HG02678 (cell line): ENCODE measurements around the gene NRIP3.
"Not testable (repeated sequence)": the region's sequence is repeated elsewhere in the genome, so short reads cannot be mapped to it uniquely, and the experiment has no call there.

Experiments
- ATAC-seq: cut with Tn5 transposase; IDR thresholded peaks from one replicate; pipeline ENCODE4 v1.9.1; 2021; ENCODE audit warnings: mild to moderate bottlenecking, moderate library complexity; ENCODE audit not compliant: unreplicated experiment

NRIP3 gene

DNA sequence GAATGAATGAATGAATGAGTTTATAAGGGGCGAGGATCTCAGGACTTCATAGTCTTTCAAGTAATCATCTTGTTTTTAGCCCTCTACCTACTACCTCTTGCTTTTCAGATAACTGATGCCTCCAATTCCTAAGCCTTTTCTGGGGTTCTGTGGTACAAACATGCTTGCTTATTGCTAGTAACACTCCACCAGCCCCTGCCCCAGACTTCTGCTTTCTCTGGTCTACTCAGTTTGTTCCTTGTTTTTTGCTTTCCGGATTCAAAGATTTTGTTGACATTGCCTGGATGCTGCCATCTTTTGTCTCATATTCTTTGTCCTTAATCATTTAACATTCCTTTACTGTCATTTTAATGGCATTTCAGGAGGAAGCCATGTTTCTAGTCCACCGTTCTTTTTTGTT is 30.7 kb downstream of the NRIP3 start:
- no peak for ATAC-seq

DNA sequence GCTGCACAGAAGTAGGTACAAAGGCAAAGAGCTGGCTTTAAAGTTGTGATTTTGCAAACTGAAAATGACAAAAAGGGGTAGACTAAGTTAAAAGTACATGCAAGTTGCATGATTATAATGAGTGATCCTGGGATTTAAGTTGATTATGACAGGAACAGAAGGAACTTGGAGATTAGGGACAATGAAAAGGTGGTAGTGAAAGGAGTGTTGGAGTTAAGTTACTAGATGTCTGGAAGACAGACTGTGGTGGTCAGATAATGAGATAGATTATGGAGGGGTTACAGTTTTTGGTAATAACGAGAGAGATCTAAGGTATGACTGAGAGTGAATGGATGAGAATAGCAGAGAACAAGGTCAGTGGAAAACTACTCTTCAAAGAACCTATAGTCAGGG is 31.9 kb downstream of the NRIP3 start:
- ATAC-seq, result no peak

DNA sequence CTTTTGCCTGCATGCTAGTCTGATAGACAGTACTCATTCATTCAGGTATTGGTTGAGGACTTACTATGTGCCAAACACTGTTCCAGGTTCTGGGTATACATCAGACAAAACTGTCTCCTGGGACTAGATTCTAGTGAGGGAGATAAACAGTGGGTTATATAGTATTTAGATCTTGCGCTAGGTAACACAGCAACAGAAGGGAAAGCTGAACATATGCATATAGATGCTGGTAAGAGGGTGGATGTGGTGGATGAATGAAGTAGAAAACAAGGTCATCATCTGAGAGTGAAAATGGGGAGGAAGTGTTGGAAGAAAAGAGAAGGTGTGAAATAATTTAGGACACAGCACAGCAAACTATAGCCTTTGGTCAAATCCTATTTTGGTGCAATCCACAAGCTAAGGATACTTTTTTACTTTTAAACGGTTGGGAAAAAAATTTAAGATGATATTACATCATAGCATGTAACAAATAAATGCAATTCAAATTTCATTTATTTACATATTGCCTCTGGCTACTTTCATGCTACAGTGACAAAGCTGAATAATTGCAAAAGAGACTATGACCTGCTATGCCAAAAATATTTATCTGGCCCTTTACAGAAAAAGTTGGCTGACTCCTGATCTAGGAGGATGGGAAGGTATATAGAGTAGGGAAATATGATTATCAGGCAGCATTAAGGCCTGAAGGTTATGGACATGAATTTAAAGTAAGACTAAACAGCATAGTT is 32.4 kb downstream of the NRIP3 start:
- no peak for ATAC-seq

DNA sequence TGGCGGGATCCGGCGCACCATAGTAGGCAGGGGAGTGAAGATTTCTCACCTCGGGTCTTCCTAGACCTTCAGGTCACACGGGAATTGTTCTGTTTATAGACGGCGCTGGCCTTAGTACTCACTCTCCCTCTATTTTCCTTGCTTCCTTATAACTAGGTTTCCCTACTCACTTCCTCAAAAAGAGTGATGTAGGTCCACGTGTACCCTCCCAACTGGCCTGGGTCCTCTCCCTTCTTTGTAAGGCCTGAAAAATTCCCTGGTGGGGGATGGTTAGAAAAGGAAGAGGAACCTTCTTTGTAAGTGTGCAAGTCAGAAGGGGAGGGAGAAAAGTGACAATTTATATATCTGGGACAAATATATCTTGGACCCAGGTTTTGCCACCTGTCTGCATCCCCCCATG is 36.6 kb downstream of the NRIP3 start:
- ATAC-seq, result no peak

DNA sequence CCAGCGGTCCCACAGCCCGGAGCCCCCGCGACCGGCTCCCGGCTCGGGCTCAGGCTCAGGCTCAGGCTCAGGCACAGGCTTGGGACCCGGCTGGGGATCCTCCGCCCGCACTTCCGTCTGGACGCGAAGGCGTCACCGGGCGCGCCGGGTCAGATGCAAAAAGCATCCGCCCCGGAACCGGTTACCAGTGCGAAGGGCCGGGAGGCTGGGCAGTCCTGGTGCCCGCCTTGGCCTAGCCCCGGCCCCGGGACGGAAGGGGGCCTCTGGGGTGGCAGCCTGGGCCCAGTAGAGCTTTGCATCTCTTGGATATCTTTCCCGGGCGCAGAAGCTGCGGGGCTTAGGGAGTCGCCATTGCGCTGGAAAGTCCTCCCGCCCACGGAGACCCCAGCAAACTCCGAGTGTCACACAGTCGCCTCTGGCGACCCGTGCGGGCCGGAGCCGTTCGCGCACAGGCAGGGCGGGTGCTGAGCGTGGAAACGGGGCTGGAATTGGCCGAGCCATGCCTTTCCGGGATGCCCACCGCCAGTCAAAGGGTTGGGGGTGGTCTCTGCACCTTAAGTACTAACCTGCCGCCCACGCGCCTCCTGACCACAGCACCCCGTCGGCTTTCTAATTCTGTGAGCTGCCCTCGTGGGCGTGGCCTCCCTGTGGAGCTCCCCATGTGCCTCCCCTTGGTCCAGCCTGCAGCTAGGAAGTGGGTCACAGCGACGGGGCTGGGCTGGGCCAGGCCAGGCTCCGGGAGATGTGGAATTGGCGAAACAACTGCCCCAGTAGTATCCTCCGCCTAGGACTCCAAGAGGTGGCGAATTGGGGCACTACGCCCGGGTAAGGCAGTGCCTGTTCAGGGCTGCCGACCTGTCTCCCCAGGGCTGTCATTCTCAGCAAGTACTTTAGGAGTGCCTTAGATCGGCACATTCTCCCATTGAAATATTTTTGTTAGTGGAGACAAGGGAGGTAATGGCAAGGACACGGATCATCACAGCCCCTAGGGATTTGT is 39.2 kb downstream of the NRIP3 start, which contains the start of gene TMEM9B:
Gene TMEM9B, minus strand, starts transcription at position 119 of the 997 bp plus-strand sequence. CDS start 129 bp downstream, outside the sequence.
- ATAC-seq, result peak; percentile 82

DNA sequence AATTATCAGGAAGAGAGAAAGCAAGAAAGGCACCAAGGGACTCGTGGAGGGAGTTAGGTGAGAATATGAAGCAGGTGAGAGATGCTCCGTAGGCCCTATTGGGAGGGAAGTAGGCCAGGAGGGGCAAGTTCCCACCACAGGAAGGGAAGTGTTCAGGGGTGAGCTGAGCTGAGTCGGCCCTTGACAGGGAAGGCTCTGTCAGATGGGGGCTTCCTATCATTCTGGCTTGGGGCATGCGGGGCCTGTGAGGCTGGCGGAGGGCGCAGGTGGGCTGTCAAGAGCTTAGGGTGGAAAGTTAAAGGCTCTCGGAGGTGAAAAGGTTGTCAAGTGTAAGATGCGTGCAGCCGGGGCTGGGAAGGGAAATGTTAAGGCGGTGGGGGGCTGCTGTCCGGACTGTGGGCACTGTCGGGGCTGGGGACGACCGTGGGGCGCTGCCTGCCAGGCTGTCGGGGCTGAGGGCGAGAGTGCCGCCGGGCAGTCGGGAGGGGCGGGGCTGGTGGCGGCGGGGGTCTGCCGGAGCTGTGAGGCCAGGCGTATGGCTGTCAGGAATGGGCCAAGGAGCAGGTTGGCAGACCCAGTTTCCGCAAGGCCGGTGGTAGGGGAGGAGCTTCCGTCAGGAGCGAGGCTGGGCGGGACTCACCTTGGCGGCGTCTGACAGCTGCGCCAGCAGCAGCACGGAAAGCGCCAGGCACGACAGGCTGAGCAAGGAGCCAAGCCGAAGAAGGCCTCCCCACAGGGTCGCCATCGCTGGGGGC is 40.1 kb downstream of the NRIP3 start:
- peak; percentile 61 for ATAC-seq

DNA sequence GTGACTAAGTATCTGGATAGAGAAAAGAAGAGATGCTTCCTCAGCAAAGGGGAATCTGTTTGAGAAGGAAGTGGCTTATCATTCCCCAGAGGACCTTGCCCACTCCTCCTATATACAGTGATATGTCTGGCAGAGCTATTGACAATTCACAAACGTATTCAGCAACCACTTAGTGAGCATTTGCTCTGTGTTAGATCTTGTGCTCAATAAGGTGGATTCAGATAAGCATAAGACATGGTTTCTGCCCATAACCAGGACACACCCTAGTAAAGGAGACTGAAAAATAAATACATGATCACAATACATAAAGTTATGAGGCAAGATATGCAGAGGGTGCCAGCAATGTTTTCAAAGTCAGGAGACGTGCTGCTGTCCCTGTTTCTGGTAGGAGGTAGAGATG is 41.0 kb downstream of the NRIP3 start:
- no peak for ATAC-seq

DNA sequence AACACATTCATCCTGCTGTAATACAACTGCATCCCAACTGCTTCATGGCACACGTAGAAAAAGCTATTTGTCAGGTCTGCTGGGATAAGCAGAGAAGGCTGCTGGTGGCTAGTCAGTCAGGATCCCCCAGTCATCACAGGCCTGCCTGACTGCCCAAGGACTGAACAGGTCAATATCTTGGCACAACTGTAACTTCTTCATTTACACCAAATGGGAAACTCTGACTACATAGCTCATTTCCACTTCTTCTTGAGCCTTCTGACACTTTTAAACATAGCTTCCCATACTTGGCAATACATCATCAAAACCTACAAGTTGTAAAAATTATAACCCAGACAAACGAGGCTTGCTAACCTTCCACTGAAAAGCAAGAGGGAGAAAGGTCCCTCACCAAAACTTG is 42.4 kb downstream of the NRIP3 start:
- no peak for ATAC-seq

DNA sequence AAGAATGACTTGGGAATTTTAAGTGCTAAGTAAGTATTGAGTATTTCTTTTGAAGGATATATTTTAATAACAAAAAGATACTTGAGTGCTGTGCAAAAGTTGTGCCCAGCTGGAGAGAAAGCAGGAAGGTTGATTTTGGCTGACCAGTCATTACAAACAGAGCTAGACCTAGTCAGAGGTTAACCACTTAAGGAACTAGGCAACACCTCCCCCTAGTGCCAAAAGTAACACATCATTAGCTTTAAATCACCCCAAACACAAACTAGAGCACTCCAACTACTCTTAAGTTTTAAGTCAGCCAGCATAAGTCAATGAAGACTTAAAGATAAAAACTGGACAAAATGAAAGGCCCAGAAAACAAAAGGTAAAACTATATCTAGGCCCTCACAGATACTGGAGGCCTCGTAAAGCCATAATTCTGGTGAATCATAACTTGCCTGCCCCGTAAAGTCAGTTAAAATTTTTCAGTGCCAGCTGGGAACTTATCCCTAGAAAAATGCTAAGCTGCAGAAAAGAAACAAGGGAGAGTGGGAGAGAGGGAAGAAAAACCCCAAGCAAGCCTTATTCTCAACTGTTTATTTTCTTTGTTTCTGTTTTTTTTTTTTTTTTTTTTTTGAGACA is 44.1 kb downstream of the NRIP3 start:
- peak; percentile 43 for ATAC-seq

DNA sequence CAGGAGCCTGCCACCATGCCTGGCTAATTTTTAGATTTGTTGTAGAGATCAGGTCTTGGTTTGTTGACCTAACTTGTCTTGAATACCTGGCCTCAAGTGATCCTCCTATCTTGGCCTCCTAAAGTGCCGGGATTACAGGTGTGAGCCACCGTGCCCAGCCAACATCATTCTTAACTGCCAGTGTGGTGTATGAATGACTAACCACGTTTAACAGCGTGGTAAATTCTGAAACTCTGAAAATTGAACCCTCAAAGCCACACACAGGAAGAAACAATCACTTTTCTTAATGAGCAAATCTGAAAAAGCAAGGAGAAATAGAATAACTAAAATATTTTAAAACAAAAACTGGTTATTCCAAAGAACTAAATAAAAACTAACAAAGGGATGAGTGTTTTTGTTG is 46.9 kb downstream of the NRIP3 start:
- ATAC-seq, result no peak

DNA sequence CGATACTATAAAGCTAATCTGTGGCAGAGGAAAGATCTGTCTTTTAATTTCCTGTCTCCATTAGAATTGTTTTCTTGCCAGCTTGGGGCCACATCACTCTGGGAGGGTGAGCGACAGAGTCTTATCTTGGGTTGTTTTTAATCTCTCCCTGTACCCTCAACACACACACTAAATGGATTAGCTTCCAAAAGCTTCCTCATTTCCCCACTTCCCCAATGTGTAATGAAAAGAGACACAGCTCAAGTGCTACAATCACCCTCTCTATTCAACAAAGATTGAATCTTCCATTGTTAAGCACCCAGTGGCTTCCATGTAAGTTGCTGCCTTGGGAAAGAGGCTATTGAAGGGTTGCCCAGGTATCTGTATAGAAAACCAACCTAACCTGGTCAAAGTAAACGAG is 54.9 kb downstream of the NRIP3 start:
- no peak for ATAC-seq

DNA sequence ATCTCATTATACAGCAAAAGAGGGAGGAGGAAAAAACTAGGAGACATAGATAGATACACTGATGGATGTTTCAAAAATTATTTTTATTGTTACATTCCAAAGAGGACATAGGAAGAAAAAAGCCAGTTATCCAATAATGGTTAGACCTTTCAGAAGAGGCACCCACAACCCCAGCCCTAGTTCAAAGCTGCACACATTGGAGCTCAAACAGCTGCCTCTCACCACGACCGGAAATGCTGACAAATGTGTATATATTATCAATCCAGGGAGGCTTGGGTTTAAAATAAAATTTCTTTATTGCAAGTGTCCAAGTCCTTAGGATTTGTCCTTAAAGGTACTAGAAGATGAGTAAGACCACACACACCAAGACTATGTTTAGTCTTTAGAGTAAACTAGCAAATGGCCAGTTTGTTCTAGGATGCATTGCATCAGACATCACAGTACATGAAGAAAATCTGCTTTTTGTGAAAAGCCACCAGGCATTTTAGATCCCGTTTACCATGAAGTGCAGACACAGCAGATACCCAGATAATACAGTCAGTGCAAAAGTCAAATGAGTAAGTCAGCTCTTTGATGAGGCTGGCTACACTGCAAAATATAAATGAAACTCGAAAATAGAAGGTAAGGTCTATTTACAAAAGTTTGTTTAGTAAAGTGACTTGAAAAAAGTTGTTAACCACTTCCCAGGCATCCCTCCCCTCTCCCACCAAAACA is 56.4 kb downstream of the NRIP3 start:
- ATAC-seq, result no peak

DNA sequence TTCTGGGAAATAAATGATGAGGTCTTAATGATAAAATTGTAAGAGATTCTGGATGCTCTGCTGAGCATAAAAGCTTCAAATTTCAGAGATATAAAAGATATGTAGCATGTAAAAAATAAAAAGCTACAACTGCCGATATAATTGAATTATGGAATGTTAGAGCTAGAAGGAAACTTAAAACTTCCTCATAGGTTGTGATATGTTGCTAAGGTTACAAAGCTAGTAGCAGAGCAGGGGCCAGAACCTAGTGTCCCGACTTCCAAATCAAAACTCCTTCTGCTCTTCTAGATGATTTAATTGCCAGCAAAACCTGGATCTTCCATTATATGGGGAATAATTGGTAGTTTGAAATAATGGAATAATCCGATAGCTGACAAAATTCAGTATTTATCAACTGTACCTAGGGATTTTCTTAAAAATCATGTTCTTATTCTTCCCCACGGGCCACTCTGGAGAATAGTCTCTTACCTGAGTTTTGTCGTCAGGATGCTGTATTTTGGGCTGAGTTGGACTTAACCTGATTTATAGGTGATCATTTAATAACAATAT is 61.2 kb downstream of the NRIP3 start, which contains the start of gene ASCL3:
Gene ASCL3, minus strand, starts transcription at position 499 of the 549 bp plus-strand sequence. CDS start 4,855 bp downstream, outside the sequence.
- ATAC-seq, result no peak

DNA sequence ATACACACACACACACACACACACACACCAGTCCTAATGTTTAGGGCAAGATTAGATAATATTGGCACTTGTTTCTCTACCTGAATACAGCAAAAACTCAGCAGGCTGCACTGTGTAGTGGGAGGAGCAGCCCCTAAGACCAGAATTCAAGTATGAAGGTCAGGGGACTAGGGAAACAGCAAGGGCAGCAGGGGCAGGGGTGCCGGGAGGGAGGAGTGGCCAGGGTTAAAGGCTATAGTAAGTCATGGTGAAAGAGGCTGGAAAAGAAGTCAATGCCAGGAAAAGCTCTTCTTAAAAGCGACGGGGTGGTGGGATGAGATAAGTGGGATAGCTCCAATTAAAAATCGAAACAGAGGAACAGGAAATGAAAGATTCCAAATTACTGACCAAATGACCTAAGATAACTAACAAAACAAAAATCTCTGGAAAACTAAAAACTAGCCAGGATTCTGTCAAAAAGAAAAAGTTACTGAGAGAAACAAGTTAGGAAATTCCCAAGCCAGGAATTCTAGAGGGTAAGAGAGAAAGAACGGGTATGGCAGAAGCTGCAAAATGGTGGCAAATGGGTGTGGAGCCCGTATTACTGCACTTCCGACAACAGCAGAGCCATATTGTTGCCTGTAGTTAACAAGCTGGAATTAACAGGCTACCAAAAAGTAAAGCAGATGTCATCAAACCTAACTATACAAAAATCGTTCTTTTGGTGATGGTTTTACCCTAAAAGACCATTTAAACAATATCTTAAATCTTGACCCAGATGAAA is 62.3 kb downstream of the NRIP3 start:
- ATAC-seq, result no peak

DNA sequence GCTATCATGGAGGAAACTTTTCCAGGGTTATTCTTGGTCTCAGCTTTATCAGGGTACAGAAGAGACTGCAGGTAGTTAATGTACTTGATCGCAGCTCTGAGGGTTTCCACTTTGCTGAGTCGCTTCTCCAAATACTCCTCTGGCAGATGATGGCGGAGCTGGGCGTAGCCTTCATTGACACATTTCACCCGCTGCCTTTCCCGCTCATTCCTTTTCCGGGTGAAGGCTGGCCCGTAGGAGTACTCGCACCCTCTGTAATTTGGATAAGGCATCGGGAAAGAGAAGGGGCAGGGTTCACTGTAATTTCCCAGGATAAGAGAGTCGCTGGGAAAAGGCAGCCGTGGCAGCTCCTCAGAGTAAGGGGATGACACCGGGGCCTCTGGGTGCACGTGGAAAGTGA is 66.1 kb downstream of the NRIP3 start:
- ATAC-seq, result no peak

DNA sequence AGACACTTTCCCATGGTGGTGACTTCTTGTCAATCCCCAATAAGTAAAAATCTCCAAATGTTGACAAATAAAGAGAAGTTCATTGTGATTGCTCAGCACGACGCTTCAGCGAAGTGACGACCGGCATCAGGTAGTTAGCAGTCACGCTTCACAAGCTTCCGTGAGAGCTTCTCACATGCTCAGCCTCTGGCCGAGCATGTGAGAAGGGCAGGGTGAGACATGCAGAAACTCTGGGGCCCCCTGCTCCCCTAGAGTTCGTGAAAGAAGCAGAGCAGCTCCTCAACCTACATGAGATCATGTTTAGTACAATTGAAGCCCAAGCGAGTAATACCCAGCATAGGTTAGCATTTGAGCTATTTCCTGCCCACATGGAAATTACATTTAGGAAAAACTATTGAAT is 66.6 kb downstream of the NRIP3 start:
- ATAC-seq, result no peak

DNA sequence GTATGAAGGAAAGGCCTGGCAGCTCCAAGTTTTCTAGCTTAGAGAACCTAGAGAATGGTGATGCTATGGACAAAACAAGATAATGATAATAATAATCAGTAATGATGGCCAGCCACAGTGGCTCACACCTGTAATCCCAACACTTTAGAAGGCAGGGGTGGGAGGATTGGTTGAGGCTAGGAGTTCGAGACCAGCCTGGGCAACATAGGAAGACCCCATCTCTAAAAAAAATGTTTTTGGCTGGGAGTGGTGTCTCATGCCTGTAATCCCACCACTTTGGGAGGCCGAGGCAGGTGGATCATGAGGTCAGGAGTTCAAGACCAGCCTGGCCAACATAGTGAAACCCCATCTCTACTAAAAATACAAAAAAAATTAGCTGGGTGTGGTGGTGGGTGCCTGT is 68.0 kb downstream of the NRIP3 start:
- not testable (repeated sequence) for ATAC-seq

DNA sequence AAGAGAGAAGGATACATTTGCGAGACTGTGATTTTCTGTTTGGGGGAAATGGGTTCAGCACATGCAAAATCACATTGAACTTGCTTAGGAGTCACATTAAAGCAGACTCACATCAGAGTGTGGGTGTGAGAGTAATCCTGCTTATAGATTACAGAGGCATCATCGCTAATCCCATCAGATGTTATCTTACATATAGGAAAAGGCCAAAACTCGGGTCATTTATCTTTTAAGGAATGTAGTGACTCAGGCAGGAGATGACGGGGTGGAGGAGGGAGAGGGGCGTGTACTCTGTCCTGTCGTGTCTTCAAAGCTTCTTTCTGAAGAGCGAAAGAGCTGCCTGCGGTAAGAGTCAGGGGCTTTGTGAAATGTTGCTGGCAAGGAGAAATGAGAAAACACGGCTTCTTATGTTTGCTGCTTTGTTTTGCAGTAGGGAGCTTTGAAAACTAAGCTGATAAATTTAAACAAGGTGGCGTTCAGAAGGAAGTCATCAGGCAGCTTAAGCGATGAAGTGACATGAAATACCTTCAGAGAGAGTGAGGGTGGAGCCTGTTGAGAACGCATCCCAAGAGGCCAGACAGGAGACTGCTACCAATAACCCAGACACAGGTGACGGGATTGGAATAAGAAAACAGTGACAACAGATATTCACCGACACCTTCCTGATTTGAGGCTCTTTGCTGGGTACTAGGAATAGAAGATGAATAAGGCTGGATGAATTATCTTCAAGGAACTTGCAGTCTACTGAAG is 68.9 kb downstream of the NRIP3 start:
- no peak for ATAC-seq
